HFF-Myc (cell line): ENCODE results near the gene IBA57.

Source experiments
- DNase-seq: peaks from one replicate; pipeline ENCODE4 v3.0.0-alpha.2; 2011; ENCODE audit warnings: low read depth; ENCODE audit errors: extremely low read depth
- H3K4me3 ChIP-seq: replicated peaks from 2 replicates; pipeline ENCODE4 v1.5.1; 2011; ENCODE audit warnings: low read depth, mild to moderate bottlenecking, control low read depth, low read length
- CTCF ChIP-seq: IDR thresholded peaks from 2 replicates; pipeline ENCODE4 v1.5.1; 2012; ENCODE audit warnings: mild to moderate bottlenecking, low read depth, low read length, control low read depth; ENCODE audit errors: missing control alignments

Gene IBA57

GRCh38 chr1:228139931-228140723, 25.5 kb upstream of the IBA57 start, which contains the start of gene GUK1:
Gene GUK1, plus strand, starts transcription at chr1:228140279. Its CDS starts 24 bp downstream, at chr1:228140303.
- peak; percentile 94 for DNase-seq
- peak within 1 kb of the TSS; percentile 92 for H3K4me3 ChIP-seq
- TF ChIP-seq CTCF: no peak

- DNase-seq: no peak
- peak overlapping the region; percentile 92 for H3K4me3 ChIP-seq
- TF ChIP-seq CTCF: no peak
Observed at GRCh38 chr1:228140724-228141225, 24.8 kb upstream of the IBA57 start.

GRCh38 chr1:228141226-228142044, 24.2 kb upstream of the IBA57 start:
- TF ChIP-seq CTCF: no peak
- DNase-seq: no peak
- peak overlapping the region; percentile 92 for H3K4me3 ChIP-seq

- TF ChIP-seq CTCF: no peak
- H3K4me3 ChIP-seq: peak overlapping the region; percentile 92
- DNase-seq: no peak
Observed at GRCh38 chr1:228142155-228142691, 23.4 kb upstream of the IBA57 start.

- TF ChIP-seq CTCF: no peak
- no peak overlapping the region for H3K4me3 ChIP-seq
- DNase-seq: no peak
Observed at GRCh38 chr1:228142701-228143136, 22.9 kb upstream of the IBA57 start.

- TF ChIP-seq CTCF: no peak
- H3K4me3 ChIP-seq: no peak overlapping the region
- DNase-seq: no peak
Observed at GRCh38 chr1:228143480-228144192, 22.0 kb upstream of the IBA57 start.
